ENCODE measurements around the gene ZMYND10. TPM values are rescaled to one million over a fixed set of nuclear protein-coding genes. Genes with fewer than 3 reads are reported as not detected.

The ZMYND10 gene
- total and polyA plus RNA-seq, 9 of the 15 experiments (the other 6 are each of a cell fraction or from before 2014, with no cell fraction given), result 0.20 to 2.8 (median 0.70) TPM

DNA sequence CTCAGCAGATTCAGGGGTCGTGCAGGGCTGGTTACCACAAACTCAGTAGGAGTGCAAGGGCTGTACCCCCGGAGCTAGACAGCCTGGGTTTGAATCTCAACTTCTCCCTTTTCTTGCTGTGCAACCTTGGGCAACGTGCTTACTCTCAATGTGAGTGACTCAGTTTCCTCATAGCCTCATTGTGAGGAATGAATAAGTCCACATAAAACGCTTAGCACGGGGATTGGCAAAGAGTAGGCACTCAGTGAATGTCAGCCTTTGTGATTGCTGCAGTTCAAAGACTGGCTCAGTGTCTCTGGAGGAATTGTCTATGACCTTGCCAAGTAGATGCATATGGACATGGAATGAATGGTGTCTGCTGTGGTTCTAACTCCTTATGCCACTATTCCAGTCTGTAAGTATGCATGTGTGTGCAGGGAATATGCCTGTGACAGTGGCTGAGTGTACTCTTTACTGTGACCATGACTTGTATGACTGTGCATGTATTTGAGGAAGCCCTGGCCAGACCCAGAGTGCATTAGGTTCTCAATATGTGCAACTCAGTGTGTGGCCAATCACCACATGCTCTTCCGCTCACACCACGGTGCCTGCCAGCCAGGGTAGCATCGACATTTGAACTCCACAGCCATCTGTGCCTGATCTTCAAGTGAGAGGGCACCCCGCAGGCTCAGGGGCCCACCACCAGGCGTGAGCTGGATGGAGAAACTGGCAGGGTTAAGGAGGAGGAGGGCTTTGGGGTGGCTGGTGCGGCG lies 45.4 kb downstream of the ZMYND10 start (continued):
- TF ChIP-seq SMAD2 (IDR thresholded peaks at IDR 0.05; ENCODE audit: low read depth, low read length) (no peak), NONO (IDR thresholded peaks at IDR 0.05; ENCODE audit: low read depth in 2 of 2, low read length in 1 of 2) (0 out of 4 replicates have a peak, but pooled peaks of 1 of the 2 experiments have one; percentile 25), ZNF224 (CRISPR knock-in tag; IDR thresholded peaks at IDR 0.05) (0 out of 2 replicates have a peak, but pooled peaks have one; percentile 57), MBD2 (IDR thresholded peaks at IDR 0.05; ENCODE audit: borderline replicate concordance, low read depth) (no peak), ETV6 (IDR thresholded peaks at IDR 0.05; ENCODE audit: borderline replicate concordance in 1 of 2, low read depth in 2 of 2, low read length in 1 of 2) (no peak), ETV6 (CRISPR knock-in tag; IDR thresholded peaks at IDR 0.05; ENCODE audit: borderline replicate concordance) (0 out of 2 replicates have a peak, but pooled peaks have one; percentile 29), MXI1 (IDR thresholded peaks at IDR 0.05; ENCODE audit: low read depth, low read length) (no peak), JUND (IDR thresholded peaks at IDR 0.05; ENCODE audit: borderline replicate concordance, low read depth, low read length) (no peak), JUND (tag; IDR thresholded peaks at IDR 0.05; ENCODE audit: borderline replicate concordance, low read depth, low read length) (no peak; the same call in 2 of the 3 replicates), ZNF282 (CRISPR knock-in tag; IDR thresholded peaks at IDR 0.05) (no peak)
- TF ChIP-seq, protein P1, sequence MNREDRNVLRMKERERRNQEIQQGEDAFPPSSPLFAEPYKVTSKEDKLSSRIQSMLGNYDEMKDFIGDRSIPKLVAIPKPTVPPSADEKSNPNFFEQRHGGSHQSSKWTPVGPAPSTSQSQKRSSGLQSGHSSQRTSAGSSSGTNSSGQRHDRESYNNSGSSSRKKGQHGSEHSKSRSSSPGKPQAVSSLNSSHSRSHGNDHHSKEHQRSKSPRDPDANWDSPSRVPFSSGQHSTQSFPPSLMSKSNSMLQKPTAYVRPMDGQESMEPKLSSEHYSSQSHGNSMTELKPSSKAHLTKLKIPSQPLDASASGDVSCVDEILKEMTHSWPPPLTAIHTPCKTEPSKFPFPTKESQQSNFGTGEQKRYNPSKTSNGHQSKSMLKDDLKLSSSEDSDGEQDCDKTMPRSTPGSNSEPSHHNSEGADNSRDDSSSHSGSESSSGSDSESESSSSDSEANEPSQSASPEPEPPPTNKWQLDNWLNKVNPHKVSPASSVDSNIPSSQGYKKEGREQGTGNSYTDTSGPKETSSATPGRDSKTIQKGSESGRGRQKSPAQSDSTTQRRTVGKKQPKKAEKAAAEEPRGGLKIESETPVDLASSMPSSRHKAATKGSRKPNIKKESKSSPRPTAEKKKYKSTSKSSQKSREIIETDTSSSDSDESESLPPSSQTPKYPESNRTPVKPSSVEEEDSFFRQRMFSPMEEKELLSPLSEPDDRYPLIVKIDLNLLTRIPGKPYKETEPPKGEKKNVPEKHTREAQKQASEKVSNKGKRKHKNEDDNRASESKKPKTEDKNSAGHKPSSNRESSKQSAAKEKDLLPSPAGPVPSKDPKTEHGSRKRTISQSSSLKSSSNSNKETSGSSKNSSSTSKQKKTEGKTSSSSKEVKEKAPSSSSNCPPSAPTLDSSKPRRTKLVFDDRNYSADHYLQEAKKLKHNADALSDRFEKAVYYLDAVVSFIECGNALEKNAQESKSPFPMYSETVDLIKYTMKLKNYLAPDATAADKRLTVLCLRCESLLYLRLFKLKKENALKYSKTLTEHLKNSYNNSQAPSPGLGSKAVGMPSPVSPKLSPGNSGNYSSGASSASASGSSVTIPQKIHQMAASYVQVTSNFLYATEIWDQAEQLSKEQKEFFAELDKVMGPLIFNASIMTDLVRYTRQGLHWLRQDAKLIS (CRISPR knock-in tag; IDR thresholded peaks at IDR 0.05), result no peak
- TF ChIP-seq, protein P2, sequence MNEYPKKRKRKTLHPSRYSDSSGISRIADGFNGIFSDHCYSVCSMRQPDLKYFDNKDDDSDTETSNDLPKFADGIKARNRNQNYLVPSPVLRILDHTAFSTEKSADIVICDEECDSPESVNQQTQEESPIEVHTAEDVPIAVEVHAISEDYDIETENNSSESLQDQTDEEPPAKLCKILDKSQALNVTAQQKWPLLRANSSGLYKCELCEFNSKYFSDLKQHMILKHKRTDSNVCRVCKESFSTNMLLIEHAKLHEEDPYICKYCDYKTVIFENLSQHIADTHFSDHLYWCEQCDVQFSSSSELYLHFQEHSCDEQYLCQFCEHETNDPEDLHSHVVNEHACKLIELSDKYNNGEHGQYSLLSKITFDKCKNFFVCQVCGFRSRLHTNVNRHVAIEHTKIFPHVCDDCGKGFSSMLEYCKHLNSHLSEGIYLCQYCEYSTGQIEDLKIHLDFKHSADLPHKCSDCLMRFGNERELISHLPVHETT (CRISPR knock-in tag; conservative IDR thresholded peaks at IDR 0.05 in 1 of 2, IDR thresholded peaks at IDR 0.05 in 1 of 2), result no peak
- TF ChIP-seq, protein P3, sequence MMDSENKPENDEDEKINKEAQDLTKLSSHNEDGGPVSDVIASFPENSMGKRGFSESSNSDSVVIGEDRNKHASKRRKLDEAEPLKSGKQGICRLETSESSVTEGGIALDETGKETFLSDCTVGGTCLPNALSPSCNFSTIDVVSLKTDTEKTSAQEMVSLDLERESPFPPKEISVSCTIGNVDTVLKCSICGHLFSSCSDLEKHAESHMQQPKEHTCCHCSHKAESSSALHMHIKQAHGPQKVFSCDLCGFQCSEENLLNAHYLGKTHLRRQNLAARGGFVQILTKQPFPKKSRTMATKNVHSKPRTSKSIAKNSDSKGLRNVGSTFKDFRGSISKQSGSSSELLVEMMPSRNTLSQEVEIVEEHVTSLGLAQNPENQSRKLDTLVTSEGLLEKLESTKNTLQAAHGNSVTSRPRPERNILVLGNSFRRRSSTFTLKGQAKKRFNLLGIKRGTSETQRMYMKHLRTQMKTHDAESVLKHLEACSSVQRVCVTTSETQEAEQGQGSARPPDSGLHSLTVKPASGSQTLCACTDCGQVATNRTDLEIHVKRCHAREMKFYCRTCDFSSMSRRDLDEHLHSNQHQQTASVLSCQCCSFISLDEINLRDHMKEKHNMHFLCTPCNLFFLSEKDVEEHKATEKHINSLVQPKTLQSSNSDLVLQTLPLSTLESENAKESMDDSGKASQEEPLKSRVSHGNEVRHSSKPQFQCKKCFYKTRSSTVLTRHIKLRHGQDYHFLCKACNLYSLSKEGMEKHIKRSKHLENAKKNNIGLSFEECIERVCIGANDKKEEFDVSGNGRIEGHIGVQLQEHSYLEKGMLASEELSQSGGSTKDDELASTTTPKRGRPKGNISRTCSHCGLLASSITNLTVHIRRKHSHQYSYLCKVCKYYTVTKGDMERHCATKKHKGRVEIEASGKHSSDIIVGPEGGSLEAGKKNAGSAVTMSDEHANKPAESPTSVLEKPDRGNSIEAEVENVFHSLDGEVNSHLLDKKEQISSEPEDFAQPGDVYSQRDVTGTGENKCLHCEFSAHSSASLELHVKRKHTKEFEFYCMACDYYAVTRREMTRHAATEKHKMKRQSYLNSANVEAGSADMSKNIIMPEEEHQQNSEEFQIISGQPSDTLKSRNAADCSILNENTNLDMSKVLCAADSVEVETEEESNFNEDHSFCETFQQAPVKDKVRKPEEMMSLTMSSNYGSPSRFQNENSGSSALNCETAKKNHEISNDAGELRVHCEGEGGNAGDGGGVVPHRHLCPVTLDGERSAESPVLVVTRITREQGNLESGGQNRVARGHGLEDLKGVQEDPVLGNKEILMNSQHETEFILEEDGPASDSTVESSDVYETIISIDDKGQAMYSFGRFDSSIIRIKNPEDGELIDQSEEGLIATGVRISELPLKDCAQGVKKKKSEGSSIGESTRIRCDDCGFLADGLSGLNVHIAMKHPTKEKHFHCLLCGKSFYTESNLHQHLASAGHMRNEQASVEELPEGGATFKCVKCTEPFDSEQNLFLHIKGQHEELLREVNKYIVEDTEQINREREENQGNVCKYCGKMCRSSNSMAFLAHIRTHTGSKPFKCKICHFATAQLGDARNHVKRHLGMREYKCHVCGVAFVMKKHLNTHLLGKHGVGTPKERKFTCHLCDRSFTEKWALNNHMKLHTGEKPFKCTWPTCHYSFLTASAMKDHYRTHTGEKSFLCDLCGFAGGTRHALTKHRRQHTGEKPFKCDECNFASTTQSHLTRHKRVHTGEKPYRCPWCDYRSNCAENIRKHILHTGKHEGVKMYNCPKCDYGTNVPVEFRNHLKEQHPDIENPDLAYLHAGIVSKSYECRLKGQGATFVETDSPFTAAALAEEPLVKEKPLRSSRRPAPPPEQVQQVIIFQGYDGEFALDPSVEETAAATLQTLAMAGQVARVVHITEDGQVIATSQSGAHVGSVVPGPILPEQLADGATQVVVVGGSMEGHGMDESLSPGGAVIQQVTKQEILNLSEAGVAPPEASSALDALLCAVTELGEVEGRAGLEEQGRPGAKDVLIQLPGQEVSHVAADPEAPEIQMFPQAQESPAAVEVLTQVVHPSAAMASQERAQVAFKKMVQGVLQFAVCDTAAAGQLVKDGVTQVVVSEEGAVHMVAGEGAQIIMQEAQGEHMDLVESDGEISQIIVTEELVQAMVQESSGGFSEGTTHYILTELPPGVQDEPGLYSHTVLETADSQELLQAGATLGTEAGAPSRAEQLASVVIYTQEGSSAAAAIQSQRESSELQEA (IDR thresholded peaks at IDR 0.05; ENCODE audit: low read depth), result no peak

All from K562 (cell line).